ENCODE measurements around the gene PTPRH. TPM values are rescaled to one million over a fixed set of nuclear protein-coding genes. Genes with fewer than 3 reads are reported as not detected.
"Not testable (repeated sequence)": the region's sequence is repeated elsewhere in the genome, so short reads cannot be mapped to it uniquely, and the experiment has no call there.

PTPRH gene
- total RNA-seq, 1 donor from 2014 or later: not detected

- Mint-ChIP-seq H3K27me3 (ENCODE audit: unreplicated experiment) (no peaks in the 10 kb centered on the region), H3K36me3 (ENCODE audit: unreplicated experiment) (peaks cover 12% of the 10 kb centered on the region), H3K4me1 (ENCODE audit: unreplicated experiment) (no peaks in the 10 kb centered on the region), H3K9me3 (ENCODE audit: unreplicated experiment) (no peaks in the 10 kb centered on the region), H3K4me3 (ENCODE audit: unreplicated experiment) (no peak overlapping the region), H3K27ac (ENCODE audit: unreplicated experiment) (no peak overlapping the region)
- no peak for TF ChIP-seq CTCF (IDR thresholded peaks at IDR 0.05)
- DNase-seq (ENCODE audit: extremely low spot score, unreplicated experiment): no peak
Measured at GRCh38 chr19:55227241-55228014, 18.1 kb upstream of the PTPRH start.

- Mint-ChIP-seq H3K4me1 (ENCODE audit: unreplicated experiment) (no peaks in the 10 kb centered on the region), H3K36me3 (ENCODE audit: unreplicated experiment) (peaks cover 12% of the 10 kb centered on the region), H3K9me3 (ENCODE audit: unreplicated experiment) (no peaks in the 10 kb centered on the region), H3K27me3 (ENCODE audit: unreplicated experiment) (no peaks in the 10 kb centered on the region), H3K27ac (ENCODE audit: unreplicated experiment) (no peak overlapping the region), H3K4me3 (ENCODE audit: unreplicated experiment) (no peak overlapping the region)
- no peak for DNase-seq (ENCODE audit: extremely low spot score, unreplicated experiment)
- TF ChIP-seq CTCF (IDR thresholded peaks at IDR 0.05): no peak
Measured at GRCh38 chr19:55226788-55227187, 17.5 kb upstream of the PTPRH start.

GRCh38 chr19:55226273-55226672 is 17.0 kb upstream of the PTPRH start:
- no peaks in the 10 kb centered on the region for H3K9me3 Mint-ChIP-seq (ENCODE audit: unreplicated experiment)

GRCh38 chr19:55225415-55225958 is 16.2 kb upstream of the PTPRH start:
- H3K27me3 Mint-ChIP-seq (ENCODE audit: unreplicated experiment): no peaks in the 10 kb centered on the region
- no peaks in the 10 kb centered on the region for H3K4me1 Mint-ChIP-seq (ENCODE audit: unreplicated experiment)
- H3K4me3 Mint-ChIP-seq (ENCODE audit: unreplicated experiment): no peak overlapping the region
- peaks cover 10% of the 10 kb centered on the region for H3K36me3 Mint-ChIP-seq (ENCODE audit: unreplicated experiment)
- no peak overlapping the region for H3K27ac Mint-ChIP-seq (ENCODE audit: unreplicated experiment)
- no peak for TF ChIP-seq CTCF (IDR thresholded peaks at IDR 0.05)
- no peak for DNase-seq (ENCODE audit: extremely low spot score, unreplicated experiment)
- H3K9me3 Mint-ChIP-seq (ENCODE audit: unreplicated experiment): peaks cover 5% of the 10 kb centered on the region

More at GRCh38 chr19:55226273-55226672, 17.0 kb upstream of the PTPRH start:
- H3K4me3 Mint-ChIP-seq (ENCODE audit: unreplicated experiment): no peak overlapping the region
- no peaks in the 10 kb centered on the region for H3K27me3 Mint-ChIP-seq (ENCODE audit: unreplicated experiment)
- DNase-seq (ENCODE audit: extremely low spot score, unreplicated experiment): no peak
- no peak for TF ChIP-seq CTCF (IDR thresholded peaks at IDR 0.05)
- no peak overlapping the region for H3K27ac Mint-ChIP-seq (ENCODE audit: unreplicated experiment)
- peaks cover 10% of the 10 kb centered on the region for H3K36me3 Mint-ChIP-seq (ENCODE audit: unreplicated experiment)
- H3K4me1 Mint-ChIP-seq (ENCODE audit: unreplicated experiment): no peaks in the 10 kb centered on the region

GRCh38 chr19:55224679-55225414 is 15.5 kb upstream of the PTPRH start:
- not testable (repeated sequence) for H3K4me3 Mint-ChIP-seq (ENCODE audit: unreplicated experiment); H3K27ac Mint-ChIP-seq (ENCODE audit: unreplicated experiment); H3K4me1 Mint-ChIP-seq (ENCODE audit: unreplicated experiment); H3K9me3 Mint-ChIP-seq (ENCODE audit: unreplicated experiment); H3K27me3 Mint-ChIP-seq (ENCODE audit: unreplicated experiment); H3K36me3 Mint-ChIP-seq (ENCODE audit: unreplicated experiment); DNase-seq (ENCODE audit: extremely low spot score, unreplicated experiment)
